Right renal cortex interstitium (tissue), 3 donors: Measurements from ENCODE around the gene GNMT. TPM values are rescaled to one million over a fixed set of nuclear protein-coding genes. Genes with fewer than 3 reads are reported as not detected.
"Not testable (repeated sequence)": the region's sequence is repeated elsewhere in the genome, so short reads cannot be mapped to it uniquely, and the experiment has no call there.

ENCODE experiments used
- DNase-seq, 3 donors: peaks; one replicate each; pipeline ENCODE4 v3.0.0-alpha.2; 2013; ENCODE audit warnings: low read depth in 3 of 3, low spot score in 2 of 3
- polyA plus RNA-seq, 3 donors: library from polyadenylated mRNA; unstranded; fragments of 120-200 nt; gene quantifications; one replicate each; pipeline ENCODE4 v1.2.1, GENCODE V29; 2013; ENCODE audit not compliant: insufficient read length in 3 of 3

GNMT gene
- polyA plus RNA-seq, 3 donors = 0.53 to 0.64 (median 0.57) TPM

- DNase-seq = no peak
Observed at GRCh38 chr6:42940493-42941045, 20.0 kb upstream of the GNMT start.

- not testable (repeated sequence) for DNase-seq
Observed at GRCh38 chr6:42941356-42941755, 19.2 kb upstream of the GNMT start.

GRCh38 chr6:42942444-42942843, 18.1 kb upstream of the GNMT start:
- no peak for DNase-seq

- no peak for DNase-seq
Observed at GRCh38 chr6:42947950-42948349, 12.6 kb upstream of the GNMT start.

DNA sequence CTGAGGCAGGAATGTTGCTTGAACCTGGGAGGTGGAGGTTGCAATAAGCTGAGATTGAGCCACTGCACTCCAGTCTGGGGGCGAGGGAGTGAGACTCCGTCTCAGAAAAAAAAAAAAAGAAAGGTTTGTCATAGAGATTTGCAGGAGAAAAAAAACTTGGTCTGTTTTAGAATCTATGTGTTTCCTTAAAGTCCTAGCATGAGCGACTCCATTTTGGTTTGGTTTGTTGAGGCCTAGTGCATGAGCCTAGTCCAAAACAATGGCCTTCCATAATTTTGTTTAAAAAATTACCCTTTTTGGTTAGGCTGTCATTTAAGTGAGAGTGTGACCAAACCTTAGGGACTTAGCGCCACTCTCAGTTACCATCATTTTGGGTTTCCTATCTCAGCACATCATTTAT, 8.2 kb upstream of the GNMT start:
- no peak for DNase-seq

- DNase-seq = not testable (repeated sequence)
Observed at GRCh38 chr6:42954405-42954804, 6.1 kb upstream of the GNMT start.

DNA sequence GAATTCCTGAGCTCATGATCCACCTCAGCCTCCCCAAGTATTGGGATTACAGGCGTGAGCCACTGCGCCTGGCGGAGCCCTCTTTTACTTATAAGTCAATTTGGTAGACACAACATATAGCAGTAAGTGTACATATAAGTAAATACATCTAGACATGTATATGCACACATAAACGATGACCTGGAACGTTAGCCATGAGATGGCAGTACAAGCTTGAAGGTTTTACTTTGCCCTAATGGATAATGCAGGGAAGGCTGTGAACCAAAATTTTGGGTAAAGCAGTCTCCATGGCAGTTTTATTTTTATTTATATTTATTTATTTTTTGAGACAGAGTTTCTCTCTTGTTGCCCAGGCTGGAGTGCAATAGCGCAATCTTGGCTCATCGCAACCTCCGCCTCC, 2.4 kb upstream of the GNMT start:
- DNase-seq = no peak

GRCh38 chr6:42959917-42960242, 674 bp upstream of the GNMT start:
- no peak for DNase-seq

GRCh38 chr6:42961020-42961470, 491 bp downstream of the GNMT start:
- DNase-seq = no peak

DNA sequence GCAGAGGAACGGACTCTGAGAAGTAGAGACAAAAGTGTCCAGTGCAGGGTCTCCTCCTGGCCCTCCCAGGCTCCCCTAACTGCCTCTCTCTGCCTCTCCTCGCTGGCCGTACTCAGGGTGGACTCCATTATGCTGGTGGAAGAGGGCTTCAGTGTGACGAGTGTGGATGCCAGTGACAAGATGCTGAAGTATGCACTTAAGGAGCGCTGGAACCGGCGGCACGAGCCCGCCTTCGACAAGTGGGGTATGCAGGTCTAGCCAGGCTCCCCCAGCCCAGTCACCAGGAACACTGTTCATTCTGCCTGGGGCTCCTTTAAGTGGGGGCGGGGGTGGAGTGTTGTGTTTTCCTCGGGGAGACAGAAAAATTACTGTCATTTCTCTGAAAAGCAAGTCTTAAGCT, 1.5 kb downstream of the GNMT start:
- no peak for DNase-seq

- DNase-seq = no peak
Observed at GRCh38 chr6:42962502-42963178, 2.1 kb downstream of the GNMT start.

- DNase-seq = no peak
Observed at GRCh38 chr6:42963179-42963854, 2.8 kb downstream of the GNMT start.

DNA sequence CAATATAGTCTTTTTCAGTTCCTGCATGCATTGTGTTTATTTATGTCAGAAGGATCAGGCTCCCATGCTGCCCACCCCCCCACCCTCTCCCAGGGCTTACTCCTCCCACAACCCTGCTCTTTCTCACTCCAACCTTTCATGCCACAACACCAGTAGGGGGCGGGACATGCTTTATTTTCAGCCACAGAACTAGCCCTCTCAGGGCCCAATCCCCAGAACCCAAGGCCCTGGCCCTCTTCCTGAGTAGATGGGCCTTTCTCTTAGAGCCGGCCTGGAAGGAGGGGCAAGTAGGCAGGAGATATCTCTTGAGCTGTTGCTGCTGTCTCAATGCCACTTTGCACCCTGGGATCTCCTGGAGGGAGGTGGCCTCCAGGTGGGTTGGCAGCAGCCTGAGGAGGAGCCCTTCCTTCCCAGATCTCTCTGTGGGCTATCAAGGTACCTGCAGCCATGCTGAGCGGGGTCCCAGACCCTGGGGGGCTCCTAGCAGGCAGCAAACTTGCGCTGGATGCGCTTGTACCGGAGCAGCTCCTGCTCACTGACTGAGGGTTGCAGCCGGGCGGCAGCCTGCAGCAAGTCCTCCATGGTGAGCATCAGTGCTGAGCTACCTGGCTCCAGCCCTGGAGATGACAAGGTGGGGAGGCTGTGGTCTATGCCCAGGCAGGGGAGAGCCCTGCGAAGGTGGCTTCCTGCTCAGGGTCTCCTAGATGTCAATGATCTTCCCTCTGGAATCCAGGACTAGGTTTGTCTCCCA, 3.5 kb downstream of the GNMT start:
- no peak for DNase-seq

DNA sequence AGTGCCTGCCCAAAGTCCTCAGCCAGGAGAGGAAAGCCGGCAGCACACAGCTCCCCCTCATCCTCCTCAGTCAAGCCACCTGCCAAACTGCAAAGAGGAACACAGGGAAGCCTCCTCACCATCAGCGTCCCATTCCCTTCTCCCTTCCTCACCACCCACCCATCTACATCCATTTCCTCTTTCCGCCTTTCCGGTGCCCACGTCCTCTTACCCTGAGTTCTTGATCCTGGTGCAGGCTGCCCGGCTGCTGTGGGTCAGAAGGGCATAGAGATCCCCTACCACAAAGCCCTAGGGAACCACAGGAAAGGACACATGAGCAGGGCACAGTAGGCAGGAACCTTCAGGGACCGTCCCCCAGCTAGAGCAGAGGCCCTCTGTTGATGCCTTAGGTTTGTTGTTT, 6.0 kb downstream of the GNMT start:
- no peak for DNase-seq

- DNase-seq = no peak
Observed at GRCh38 chr6:42967228-42967627, 6.7 kb downstream of the GNMT start.

GRCh38 chr6:42968126-42968701, 7.7 kb downstream of the GNMT start:
- DNase-seq = no peak

GRCh38 chr6:42968783-42969182, 8.2 kb downstream of the GNMT start:
- DNase-seq = no peak

GRCh38 chr6:42969431-42969830, 8.9 kb downstream of the GNMT start:
- no peak for DNase-seq

- no peak for DNase-seq
Observed at GRCh38 chr6:42969934-42970333, 9.4 kb downstream of the GNMT start.

DNA sequence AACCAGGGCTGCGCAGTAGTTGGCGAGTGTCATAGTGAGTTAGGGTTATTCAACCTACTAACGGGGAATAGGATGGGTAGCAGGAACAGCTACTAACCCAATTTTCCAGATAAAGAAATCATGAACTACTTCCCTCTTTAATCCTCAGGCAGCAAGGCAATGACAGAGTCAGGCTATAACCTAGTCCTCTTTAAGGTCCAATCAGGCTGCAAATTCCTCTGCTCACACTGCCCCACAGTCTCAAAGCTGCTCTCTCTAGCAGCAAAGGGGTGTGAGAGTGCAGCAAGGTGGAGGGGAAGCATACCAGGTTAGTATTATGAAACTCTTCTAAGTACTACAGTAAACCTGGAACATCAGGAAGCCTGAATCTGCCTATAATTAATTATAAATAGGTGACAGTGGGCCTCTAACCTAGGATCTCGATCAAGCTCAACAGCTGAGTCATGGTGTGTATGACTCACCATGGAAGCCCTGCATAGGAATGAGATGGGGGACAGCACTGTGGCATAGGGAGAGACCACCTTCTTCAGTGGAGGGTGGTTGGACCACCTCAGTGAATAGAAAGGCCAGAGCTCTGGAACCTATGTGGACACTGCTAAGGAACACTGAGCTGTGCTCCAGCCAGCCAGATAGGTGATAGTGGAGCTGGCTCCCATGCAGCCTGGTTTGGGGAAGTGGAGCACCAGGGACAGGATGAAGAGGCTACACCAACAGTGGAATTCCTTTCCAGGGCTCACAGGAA, 10.5 kb downstream of the GNMT start:
- no peak for DNase-seq
